GM18870 (cell line): ENCODE data around the gene FARS2.
"Not testable (repeated sequence)": the region's sequence is repeated elsewhere in the genome, so short reads cannot be mapped to it uniquely, and the experiment has no call there.

Source experiments
- ATAC-seq: cut with Tn5 transposase; IDR thresholded peaks from one replicate; pipeline ENCODE4 v1.9.1; 2021; ENCODE audit warnings: moderate library complexity; ENCODE audit not compliant: unreplicated experiment

Gene FARS2

DNA sequence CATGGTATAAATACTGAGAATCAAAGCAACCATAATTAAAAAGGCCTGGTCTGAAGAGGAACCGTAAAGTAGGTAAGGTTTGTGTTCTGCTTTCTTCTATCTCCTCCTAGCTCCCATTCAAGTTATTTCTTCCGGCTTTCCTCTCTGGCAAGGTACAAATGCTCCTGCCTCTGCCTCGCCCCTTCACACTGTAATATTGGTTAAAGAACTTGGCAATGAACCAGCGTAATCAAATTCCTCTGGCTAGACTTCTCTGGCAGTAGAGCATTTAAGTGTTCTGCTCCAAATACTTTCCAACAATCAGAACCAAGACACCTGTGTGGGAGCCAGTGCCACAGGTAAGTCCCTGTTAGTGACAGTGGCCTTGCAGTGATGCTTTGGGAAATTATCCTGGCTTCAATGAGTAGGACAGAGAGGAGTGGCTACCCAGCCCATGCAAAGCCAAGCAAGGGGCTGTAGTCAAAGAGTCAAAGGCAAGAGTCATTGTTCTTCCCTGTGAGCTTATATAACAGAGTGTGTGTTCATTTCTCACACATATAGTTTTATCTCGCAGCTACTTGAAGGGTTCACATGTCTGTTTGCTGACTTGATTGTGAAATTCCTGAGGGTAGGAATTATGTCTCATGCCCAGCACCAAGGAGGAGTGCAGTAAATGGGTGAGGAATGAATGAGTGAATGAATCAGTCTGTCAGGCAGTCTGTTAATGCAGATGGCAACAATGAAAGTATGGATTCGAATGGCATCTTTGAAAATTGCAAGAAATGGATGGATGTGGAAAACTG is 416.1 kb downstream of the FARS2 start:
- ATAC-seq: no peak

GRCh38 chr6:5679270-5679669 is 418.0 kb downstream of the FARS2 start:
- ATAC-seq: no peak

DNA sequence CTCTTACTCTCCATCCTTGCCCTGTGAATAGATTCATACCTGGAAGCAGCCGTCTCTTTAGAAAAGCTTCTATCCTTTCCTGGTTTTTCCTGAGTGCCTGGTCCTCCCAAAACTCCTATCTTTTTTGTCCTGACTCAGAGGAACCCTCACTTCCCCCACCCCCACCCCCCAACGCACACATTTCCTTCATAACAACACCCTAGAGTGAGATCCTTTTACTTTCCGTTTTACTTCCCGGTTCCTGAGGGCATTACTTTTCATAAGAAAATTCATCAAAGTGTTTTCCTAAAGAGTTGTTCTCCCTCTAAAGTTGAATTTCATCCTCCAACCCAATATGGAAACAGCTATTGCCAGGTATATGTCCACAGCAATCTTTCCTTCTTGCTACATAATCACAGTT is 418.4 kb downstream of the FARS2 start:
- ATAC-seq: no peak

DNA sequence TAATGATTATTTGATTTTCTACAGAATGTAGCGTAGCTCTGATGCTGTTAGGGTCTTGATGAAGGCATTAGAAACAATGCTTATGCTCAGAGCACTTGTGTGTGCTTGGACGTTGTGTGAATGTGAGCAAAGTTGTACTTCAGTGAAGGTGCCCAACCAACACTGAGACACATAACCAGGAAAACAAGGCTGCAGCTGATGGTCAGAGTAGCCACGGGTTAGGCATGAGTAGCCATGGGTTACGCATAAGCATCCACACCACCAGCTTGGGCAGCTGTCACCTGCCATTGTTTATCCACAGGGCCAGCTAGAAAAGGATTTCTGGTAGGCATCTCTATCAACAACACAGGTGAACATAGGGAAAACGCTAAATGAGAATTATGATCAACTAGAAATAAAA is 418.8 kb downstream of the FARS2 start:
- no peak for ATAC-seq

DNA sequence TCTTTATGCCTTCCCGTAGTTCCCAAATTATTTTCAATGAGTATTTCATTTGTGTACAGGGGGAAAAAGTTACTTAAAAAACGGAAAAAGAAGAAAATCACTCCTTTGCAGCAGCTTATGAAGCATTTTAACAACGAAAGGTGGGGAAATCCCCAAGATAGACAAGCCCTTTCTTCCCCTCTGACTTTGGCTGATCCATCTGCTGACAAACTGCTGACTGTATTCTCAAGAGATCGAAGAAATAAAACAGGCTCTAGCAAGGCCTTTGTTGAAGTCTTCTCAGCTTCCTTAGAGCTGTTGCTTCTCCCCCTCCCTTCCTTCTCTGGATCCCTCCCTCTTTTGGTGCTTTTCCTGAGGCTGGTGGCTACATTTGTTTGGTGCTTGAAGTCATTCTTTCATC is 420.2 kb downstream of the FARS2 start:
- ATAC-seq: no peak

GRCh38 chr6:5682530-5682929 is 421.2 kb downstream of the FARS2 start:
- no peak for ATAC-seq

DNA sequence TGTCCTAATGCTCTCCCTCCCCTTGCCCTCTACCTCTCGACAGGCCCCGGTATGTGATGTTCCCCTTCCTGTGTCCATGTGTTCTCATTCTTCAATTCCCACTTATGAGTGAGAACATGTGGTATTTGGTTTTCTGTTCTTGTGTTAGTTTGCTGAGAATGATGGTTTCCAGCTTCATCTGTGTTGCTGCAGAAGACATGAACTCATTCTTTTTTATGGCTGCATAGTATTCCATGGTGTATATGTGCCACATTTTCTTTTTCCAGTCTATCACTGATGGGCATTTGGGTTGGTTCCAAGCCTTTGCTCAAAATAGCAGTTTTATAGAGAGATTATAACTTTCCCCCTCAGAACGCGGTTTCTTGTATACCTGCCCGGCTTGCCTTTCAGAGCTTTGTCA is 422.4 kb downstream of the FARS2 start:
- ATAC-seq: not testable (repeated sequence)

DNA sequence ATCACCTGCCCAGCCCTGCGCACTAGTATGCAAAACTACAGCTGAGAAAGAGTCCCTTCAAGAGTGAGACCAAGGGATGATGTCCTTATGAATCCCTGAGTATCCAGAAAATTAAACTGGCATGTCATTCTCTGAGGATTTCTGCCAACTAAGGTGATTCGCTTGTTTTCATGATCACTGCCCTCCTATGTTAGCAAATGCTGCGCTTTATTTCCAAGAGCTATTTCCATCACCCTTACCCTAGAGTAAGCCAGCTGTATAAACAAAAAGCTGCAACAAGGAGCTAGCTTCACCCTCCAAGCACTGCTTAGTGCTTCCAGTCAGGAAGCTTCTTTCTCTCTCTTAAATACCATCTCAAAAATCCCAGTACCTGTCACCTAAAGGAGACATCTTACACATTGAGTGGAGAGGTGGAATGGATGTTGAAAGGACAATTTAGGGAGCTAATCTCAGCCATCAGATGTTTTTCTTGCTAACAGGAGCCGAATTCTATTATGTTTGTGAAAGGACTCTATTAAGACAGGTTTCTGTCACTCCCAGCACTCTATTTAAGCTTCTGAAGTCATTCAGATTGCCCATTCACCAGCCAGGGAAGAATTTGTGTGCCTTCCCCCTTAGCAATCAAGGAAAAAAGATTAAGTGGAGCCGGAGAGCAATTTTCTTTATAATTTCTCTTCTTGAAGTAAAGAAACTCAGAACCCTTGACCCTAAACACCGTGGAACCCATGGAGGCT is 423.2 kb downstream of the FARS2 start:
- ATAC-seq: no peak

- no peak for ATAC-seq
Observed at GRCh38 chr6:5693225-5694145, 432.2 kb downstream of the FARS2 start.

DNA sequence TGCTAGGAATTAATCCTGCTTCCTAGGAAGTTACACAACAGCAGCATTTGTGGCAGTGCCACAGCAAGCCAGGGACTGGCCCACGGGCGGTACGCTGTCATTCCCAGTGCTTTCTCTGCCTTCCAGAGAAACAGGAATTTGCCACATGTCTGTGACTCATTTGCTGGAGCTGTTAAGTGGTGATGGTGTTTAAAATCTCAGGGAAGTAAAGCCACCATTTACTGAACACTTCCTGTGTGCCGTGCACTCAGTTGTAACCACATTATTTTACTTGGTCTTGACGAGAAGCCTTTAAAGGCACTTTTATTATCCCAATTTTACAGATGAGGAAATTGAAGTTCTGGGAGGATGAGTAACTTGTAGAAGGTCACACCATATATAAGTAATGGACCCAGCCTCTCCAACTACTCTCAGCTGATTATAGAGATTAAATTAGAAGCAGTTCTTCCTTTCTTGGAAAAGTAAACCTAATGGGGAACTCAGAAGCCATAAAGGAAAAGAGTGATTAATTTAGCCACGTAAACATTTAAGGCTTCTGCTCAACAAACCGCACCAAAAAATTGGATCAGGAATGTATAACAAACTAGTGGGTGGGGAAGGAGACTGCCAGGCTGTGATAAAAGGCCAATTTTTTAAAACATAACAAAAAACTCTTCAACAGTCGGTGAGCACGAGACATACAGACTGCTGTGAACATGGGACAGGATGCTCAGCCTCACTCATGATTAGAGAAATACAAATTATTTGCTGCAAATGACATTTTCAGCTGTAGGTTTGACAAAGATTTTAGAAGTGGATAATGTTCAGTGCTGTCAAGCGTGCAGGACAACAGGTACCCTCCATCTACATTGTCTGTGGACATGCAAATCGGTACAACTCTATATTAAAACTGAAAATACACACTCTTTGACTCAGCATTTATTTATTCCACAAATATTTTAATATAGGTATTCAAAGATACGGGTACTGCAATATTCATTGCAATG is 434.2 kb downstream of the FARS2 start:
- no peak for ATAC-seq

GRCh38 chr6:5697508-5697907 is 436.2 kb downstream of the FARS2 start:
- ATAC-seq: no peak

DNA sequence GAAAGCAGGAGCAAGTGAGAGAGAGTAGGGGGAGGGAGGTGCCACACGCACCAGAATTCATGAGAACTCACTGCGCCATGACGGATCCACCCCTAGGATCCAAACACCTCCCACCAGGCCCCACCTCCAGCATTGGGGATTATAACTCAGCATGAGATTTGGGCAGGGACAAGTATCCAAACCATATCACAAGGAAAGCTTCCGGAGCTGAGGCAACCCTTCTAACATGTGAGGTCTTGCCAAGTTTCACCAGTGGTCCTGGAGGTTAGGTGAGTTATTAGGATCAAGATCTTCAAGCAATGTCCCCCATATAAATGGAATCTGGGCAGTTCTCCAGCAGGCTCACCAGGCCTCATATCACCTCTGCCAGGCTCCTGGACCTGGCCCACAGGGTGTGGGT is 437.0 kb downstream of the FARS2 start:
- no peak for ATAC-seq

GRCh38 chr6:5699064-5699463 is 437.8 kb downstream of the FARS2 start:
- ATAC-seq: not testable (repeated sequence)

- ATAC-seq: no peak
Observed at GRCh38 chr6:5701174-5701573, 439.9 kb downstream of the FARS2 start.

- no peak for ATAC-seq
Observed at GRCh38 chr6:5704708-5705107, 443.4 kb downstream of the FARS2 start.

DNA sequence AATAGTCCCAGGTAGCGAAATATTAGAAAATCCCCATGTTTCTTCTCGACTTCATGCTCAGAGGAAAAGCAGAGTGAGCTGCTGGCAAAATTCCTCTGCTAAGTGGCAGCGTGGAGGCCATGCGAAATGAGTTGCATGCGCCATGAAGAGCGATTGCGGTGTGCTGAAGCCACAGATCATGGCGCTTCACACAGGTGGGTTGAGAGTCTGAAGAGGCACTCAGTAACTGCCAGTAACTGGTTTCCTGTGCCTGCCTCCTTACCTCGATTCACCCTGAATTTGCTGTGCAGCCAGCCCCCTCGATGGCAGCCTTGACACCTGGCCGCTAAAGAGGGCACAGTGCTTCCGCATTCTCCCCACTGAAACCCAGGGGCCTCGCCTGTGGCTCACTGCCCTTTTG is 443.9 kb downstream of the FARS2 start:
- ATAC-seq: no peak

GRCh38 chr6:5706124-5707033 is 445.1 kb downstream of the FARS2 start:
- ATAC-seq: no peak

- ATAC-seq: no peak
Observed at GRCh38 chr6:5707281-5708045, 446.1 kb downstream of the FARS2 start.
